RWPE2 (cell line): ENCODE data around the gene HDAC6.

Experiments used
- ATAC-seq: fragments of 200-7000 bp; cut with Tn5 transposase; 3 replicates; pipeline ENCODE4 v1.9.1; 2021; ENCODE audit warnings: low read depth
- DNase-seq: peaks from one replicate; pipeline ENCODE4 v3.0.0-alpha.2; 2020; ENCODE audit warnings: low spot score
- H3K27ac ChIP-seq: fragments of 450-650 bp; 2 replicates; pipeline ENCODE4 v1.5.1; 2017; ENCODE audit warnings: mild to moderate bottlenecking; ENCODE audit not compliant: poor library complexity, severe bottlenecking
- H3K27me3 ChIP-seq: fragments of 250-450 bp; sonication (Bioruptor Pico); 2 replicates; pipeline ENCODE4 v1.5.1; 2021; ENCODE audit warnings: mild to moderate bottlenecking, moderate library complexity; ENCODE audit not compliant: insufficient read depth, poor library complexity, severe bottlenecking
- H3K36me3 ChIP-seq: fragments of 250-450 bp; sonication (Bioruptor Pico); 2 replicates; pipeline ENCODE4 v1.5.1; 2020; ENCODE audit warnings: low read depth, mild to moderate bottlenecking, moderate library complexity
- H3K4me1 ChIP-seq: fragments of 250-450 bp; sonication (Bioruptor Pico); 2 replicates; pipeline ENCODE4 v1.5.1; 2021; ENCODE audit warnings: mild to moderate bottlenecking, moderate library complexity; ENCODE audit not compliant: insufficient read depth, poor library complexity, severe bottlenecking
- H3K4me3 ChIP-seq: fragments of 250-450 bp; sonication (Bioruptor Pico); 2 replicates; pipeline ENCODE4 v1.5.1; 2021; ENCODE audit warnings: mild to moderate bottlenecking, moderate library complexity; ENCODE audit not compliant: severe bottlenecking
- H3K9me3 ChIP-seq: fragments of 250-450 bp; sonication (Bioruptor Pico); 2 replicates; pipeline ENCODE4 v1.5.1; 2021; ENCODE audit warnings: mild to moderate bottlenecking, moderate library complexity; ENCODE audit not compliant: severe bottlenecking
- CTCF ChIP-seq: fragments of 450-650 bp; IDR thresholded peaks from one replicate; pipeline ENCODE4 v1.5.1; 2017; ENCODE audit warnings: mild to moderate bottlenecking, moderate library complexity; ENCODE audit not compliant: poor library complexity, severe bottlenecking

HDAC6 gene

GRCh38 chrX:48823053-48823452, 21.2 kb downstream of the HDAC6 start:
- Histone ChIP-seq H3K27ac (no peak overlapping the region), H3K36me3 (no peaks in the 10 kb centered on the region), H3K4me3 (no peak overlapping the region), H3K4me1 (no peaks in the 10 kb centered on the region), H3K9me3 (no peaks in the 10 kb centered on the region), H3K27me3 (no peaks in the 10 kb centered on the region)
- ATAC-seq (no peak), DNase-seq (no peak)
- TF ChIP-seq CTCF: no peak

- H3K36me3 ChIP-seq: no peaks in the 10 kb centered on the region
- H3K4me1 ChIP-seq: no peaks in the 10 kb centered on the region
- no peaks in the 10 kb centered on the region for H3K9me3 ChIP-seq
- no peak for TF ChIP-seq CTCF
- no peak for DNase-seq
- no peak overlapping the region for H3K4me3 ChIP-seq
- no peaks in the 10 kb centered on the region for H3K27me3 ChIP-seq
- H3K27ac ChIP-seq: no peak overlapping the region
- ATAC-seq: no peak
These were observed 22.2 kb downstream of the HDAC6 start for GRCh38 chrX:48824066-48824465.

GRCh38 chrX:48826135-48826875, 24.4 kb downstream of the HDAC6 start, which contains the start of gene ERAS:
Gene ERAS, plus strand, starts transcription at chrX:48826513. Its CDS starts 2,611 bp downstream, at chrX:48829124.
- Histone ChIP-seq H3K4me1 (no peaks in the 10 kb centered on the region), H3K4me3 (no peak within 1 kb of the TSS), H3K27ac (no peak within 1 kb of the TSS), H3K27me3 (no peaks in the 10 kb centered on the region), H3K9me3 (no peaks in the 10 kb centered on the region), H3K36me3 (no peaks in the 10 kb centered on the region)
- no peak for DNase-seq
- no peak for TF ChIP-seq CTCF
- ATAC-seq: no peak

- H3K4me3 ChIP-seq: no peak overlapping the region
- no peaks in the 10 kb centered on the region for H3K4me1 ChIP-seq
- no peaks in the 10 kb centered on the region for H3K9me3 ChIP-seq
- DNase-seq: no peak
- H3K27ac ChIP-seq: no peak overlapping the region
- H3K27me3 ChIP-seq: no peaks in the 10 kb centered on the region
- no peak for ATAC-seq
- no peak for TF ChIP-seq CTCF
- no peaks in the 10 kb centered on the region for H3K36me3 ChIP-seq
These were observed 25.2 kb downstream of the HDAC6 start for GRCh38 chrX:48826876-48827653.

GRCh38 chrX:48827654-48827968, 25.7 kb downstream of the HDAC6 start:
- TF ChIP-seq CTCF: no peak
- DNase-seq: no peak
- Histone ChIP-seq H3K4me1 (no peaks in the 10 kb centered on the region), H3K4me3 (no peak overlapping the region), H3K9me3 (no peaks in the 10 kb centered on the region), H3K36me3 (no peaks in the 10 kb centered on the region), H3K27me3 (no peaks in the 10 kb centered on the region), H3K27ac (no peak overlapping the region)
- no peak for ATAC-seq
